CD4-positive, alpha-beta T cell treated with Interleukin-15 for 4 hours (primary cell): ENCODE results near the gene TEP1.
"Not testable (repeated sequence)": the region's sequence is repeated elsewhere in the genome, so short reads cannot be mapped to it uniquely, and the experiment has no call there.

Source experiments
- DNase-seq: peaks from one replicate; pipeline ENCODE4 v3.0.0-alpha.2; 2020; ENCODE audit warnings: low spot score

The TEP1 gene

GRCh38 chr14:20412876-20413743 is at the start of gene TEP1:
Gene TEP1, minus strand, starts transcription at chr14:20413501. Its CDS starts 5,062 bp downstream, at chr14:20408439.
- peak; percentile 63 for DNase-seq

- DNase-seq, result peak; percentile 99
Observed at GRCh38 chr14:20461225-20462141, 48.2 kb upstream of the TEP1 start, which contains the start of gene PIP4P1. Gene PIP4P1, minus strand, starts transcription at chr14:20461434. Its CDS starts 109 bp downstream, at chr14:20461325.

GRCh38 chr14:20460458-20461224 is 47.3 kb upstream of the TEP1 start:
- peak; percentile 57 for DNase-seq

GRCh38 chr14:20458031-20458789 is 44.9 kb upstream of the TEP1 start:
- DNase-seq, result no peak

DNA sequence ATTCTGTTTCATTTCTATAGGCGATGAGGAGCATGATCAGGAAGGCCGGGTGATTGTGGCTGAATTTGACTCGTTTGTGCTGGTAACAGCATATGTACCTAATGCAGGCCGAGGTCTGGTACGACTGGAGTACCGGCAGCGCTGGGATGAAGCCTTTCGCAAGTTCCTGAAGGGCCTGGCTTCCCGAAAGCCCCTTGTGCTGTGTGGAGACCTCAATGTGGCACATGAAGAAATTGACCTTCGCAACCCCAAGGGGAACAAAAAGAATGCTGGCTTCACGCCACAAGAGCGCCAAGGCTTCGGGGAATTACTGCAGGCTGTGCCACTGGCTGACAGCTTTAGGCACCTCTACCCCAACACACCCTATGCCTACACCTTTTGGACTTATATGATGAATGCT is 43.7 kb upstream of the TEP1 start:
- no peak for DNase-seq

GRCh38 chr14:20455355-20456300 is 42.3 kb upstream of the TEP1 start:
- DNase-seq, result peak; percentile 35

DNA sequence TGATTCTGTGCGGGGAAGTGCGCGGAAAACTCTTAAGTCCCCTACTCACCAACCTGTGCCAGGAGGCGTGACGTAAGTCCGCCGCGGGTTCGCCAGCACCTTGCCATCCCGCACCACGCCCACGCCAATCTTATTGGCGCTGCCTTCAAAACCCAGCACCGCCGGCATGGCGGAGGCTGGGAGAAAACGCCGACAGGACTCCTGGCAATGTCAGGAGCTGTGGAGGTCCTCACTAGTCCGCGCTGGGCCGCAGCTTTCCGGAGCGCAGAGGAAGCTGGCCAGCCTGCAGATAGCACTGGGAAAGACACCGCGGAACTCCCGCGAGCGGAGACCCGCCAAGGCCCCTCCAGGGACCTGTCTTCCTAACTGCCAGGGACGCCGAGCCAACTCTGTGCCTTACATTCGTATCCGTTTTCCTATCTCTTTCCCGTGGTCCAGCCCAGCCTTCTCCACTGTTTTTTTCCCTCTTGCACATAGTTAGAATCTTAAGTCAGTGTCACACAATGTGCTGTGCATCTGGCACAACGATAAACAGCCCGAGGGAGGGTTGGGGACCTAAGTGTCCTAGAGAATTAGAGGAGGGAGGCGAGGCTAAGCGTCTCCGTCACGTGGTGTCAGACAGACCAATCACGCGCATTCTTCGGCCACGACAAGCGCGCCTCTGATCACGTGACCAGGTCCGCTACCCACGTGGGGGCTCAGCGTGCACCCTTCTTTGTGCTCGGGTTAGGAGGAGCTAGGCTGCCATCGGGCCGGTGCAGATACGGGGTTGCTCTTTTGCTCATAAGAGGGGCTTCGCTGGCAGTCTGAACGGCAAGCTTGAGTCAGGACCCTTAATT is 41.4 kb upstream of the TEP1 start, which contains the start of the genes APEX1 and OSGEP:
APEX1 (plus strand) TSS at position 711 of the 839 bp plus-strand sequence. CDS start 420 bp downstream, outside the sequence.
OSGEP (minus strand) TSS at position 297 of the 839 bp plus-strand sequence; CDS start at position 168, 129 bp downstream.
- peak; percentile 98 for DNase-seq

DNA sequence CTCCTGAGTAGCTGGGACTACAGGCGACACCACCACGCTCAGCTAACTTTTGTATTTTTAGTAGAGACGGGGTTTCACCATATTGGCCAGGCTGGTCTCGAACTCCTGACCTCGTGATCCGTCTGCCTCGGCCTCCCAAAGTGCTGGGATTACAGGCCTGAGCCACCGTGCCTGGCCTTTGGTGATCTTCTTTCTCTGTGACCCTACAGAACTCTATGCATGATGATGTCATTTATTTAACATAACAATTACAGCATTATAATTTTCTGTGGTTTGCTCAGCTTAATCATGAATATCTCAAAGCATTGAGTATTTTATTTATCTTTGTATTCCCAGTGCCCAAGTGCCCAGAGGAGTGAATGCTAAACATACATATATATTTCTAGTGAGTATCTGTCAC is 39.5 kb upstream of the TEP1 start:
- not testable (repeated sequence) for DNase-seq

DNA sequence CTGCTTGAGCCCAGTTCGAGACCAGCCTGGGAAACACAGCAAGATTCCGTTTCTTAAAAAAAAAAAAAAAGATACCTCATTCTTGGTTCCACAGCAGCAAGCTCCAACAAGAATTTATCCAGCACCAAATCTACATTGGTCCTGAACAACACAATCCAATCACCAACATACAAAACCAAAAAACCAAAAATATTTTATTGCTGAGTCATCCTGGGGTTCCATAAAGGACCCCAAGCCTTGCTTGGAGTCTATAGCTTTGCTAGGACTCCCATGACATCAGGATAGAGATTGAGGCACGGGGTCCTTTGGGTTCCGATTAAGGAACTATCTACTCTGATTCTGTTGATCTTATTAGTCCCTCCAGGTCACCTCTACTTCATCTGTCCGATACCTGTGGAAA is 33.6 kb upstream of the TEP1 start:
- DNase-seq, result no peak

DNA sequence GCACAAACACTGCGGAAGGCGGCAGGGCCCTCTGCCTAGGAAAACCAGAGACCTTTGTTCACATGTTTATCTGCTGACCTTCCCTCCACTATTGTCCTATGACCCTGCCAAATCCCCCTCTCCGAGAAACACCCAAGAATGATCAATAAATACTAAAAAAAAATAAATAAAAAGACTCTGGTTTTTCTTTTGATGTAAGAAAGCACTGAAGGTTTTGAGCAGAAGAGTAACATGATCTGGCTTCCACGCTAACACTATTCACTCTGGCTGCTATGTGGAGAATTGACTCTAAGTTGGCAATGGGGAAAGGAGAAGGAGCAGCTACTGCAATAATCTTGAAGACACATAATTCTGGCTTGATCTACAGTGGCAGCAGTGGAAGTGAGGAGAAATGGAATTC is 30.3 kb upstream of the TEP1 start:
- not testable (repeated sequence) for DNase-seq

DNA sequence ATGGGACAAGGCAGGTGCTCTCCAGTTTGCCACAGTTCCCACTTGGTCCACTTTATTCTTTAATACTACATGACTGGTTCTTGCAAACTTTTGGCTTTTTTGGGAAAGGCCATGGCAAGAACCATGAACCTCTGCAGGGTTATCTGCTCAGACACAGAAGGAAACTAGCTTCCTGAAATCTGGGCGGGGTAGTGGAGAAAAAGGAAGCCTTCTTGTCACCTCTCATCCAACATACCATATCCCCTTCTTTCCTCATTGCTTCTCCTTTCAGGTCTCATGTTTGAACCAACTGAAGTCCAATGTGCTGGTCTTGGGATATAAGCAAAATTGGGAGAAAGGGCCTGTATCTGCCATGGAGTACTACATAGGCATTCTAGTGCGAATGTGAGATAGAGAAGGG is 28.2 kb upstream of the TEP1 start:
- DNase-seq, result no peak

DNA sequence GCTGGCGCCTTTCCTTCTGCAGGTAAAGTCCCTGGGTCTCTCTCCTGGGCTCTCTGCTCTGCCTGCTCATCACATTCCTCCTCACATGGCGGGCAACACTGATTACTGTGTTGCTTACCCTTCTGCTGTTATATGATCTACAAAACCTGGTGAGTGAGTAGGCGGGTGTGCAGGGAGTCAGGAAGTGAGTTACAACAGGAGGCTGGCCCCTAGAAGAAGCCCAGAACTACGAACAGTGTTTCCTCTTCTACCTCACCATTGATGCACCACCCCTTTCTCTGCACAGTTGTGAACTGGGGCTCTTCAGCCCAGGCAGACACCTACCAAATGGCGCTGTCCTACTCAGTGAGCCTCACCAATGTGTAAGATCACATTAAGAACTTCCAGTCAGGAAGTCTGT is 27.6 kb upstream of the TEP1 start:
- DNase-seq, result peak; percentile 19

GRCh38 chr14:20440465-20440864 is 27.2 kb upstream of the TEP1 start:
- DNase-seq, result no peak

- no peak for DNase-seq
Observed at GRCh38 chr14:20438664-20439063, 25.4 kb upstream of the TEP1 start.

GRCh38 chr14:20436363-20436755 is 23.1 kb upstream of the TEP1 start:
- no peak for DNase-seq

DNA sequence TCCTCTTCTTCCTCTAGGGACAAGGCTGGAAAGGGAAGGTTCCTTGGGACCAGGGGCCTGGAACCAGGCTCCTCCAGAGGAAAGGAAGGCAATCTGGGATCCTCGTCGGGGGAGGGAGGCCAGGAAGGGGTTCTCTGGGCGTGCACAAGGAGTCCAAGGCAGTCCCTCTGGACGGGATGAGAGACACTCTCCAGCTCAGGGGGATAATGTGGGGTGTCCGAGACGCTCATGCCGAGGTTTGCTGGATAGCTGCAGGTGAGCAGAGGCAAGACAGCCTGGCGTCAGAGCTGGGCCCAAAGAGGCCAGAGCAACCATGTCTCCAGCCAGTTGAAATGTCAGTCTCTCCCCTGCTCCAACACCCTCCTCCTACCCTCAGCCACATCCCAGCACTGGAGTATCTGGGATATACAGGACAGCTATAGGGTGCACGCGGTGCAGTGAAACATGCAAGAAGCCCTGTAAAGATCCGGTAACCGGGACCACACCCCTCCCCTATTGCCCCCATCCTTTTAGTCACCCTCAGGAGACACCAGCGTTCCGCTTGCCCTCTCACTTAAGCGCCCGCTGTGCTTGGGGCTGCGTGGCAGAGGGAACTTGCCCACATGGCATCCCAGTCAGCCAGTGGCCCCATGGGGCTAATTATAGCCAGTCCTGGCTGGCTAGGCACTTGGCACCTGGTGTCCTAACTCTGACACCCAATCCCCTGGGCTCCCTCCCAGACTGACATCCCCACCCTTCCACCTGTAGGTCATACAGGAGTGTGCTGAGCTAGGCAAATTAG is 22.5 kb upstream of the TEP1 start, which contains the start of gene KLHL33:
KLHL33 (minus strand) TSS at position 585 of the 781 bp plus-strand sequence; CDS start at position 230, 355 bp downstream.
- DNase-seq, result no peak

- DNase-seq, result no peak
Observed at GRCh38 chr14:20434701-20435581, 21.6 kb upstream of the TEP1 start.
